GM21423 (cell line): ENCODE results near the gene MACROD2.
"Not testable (repeated sequence)": the region's sequence is repeated elsewhere in the genome, so short reads cannot be mapped to it uniquely, and the experiment has no call there.

Experiments used
- ATAC-seq: cut with Tn5 transposase; IDR thresholded peaks from one replicate; pipeline ENCODE4 v1.9.1; 2021; ENCODE audit warnings: mild to moderate bottlenecking, moderate library complexity; ENCODE audit not compliant: unreplicated experiment

Gene MACROD2

GRCh38 chr20:15359056-15359455 is 1363.7 kb downstream of the MACROD2 start:
- ATAC-seq: no peak

GRCh38 chr20:15362849-15363248 is 1367.5 kb downstream of the MACROD2 start:
- no peak for ATAC-seq

GRCh38 chr20:15364781-15365180 is 1369.5 kb downstream of the MACROD2 start:
- ATAC-seq: no peak

- no peak for ATAC-seq
Measured at GRCh38 chr20:15370370-15370769, 1375.1 kb downstream of the MACROD2 start.

GRCh38 chr20:15374682-15375081 is 1379.4 kb downstream of the MACROD2 start:
- no peak for ATAC-seq

GRCh38 chr20:15375836-15376235 is 1380.5 kb downstream of the MACROD2 start:
- no peak for ATAC-seq

GRCh38 chr20:15377603-15378002 is 1382.3 kb downstream of the MACROD2 start:
- ATAC-seq: not testable (repeated sequence)

- ATAC-seq: no peak
Measured at GRCh38 chr20:15378151-15378550, 1382.8 kb downstream of the MACROD2 start.

- no peak for ATAC-seq
Measured at GRCh38 chr20:15379681-15380296, 1384.5 kb downstream of the MACROD2 start.

GRCh38 chr20:15380770-15381169 is 1385.5 kb downstream of the MACROD2 start:
- no peak for ATAC-seq

GRCh38 chr20:15387228-15387627 is 1391.9 kb downstream of the MACROD2 start:
- no peak for ATAC-seq

GRCh38 chr20:15395457-15395856 is 1400.1 kb downstream of the MACROD2 start:
- no peak for ATAC-seq

GRCh38 chr20:15396026-15396425 is 1400.7 kb downstream of the MACROD2 start:
- no peak for ATAC-seq

GRCh38 chr20:15396900-15397299 is 1401.6 kb downstream of the MACROD2 start:
- no peak for ATAC-seq

GRCh38 chr20:15399781-15400180 is 1404.5 kb downstream of the MACROD2 start:
- ATAC-seq: no peak

GRCh38 chr20:15406072-15406471 is 1410.8 kb downstream of the MACROD2 start:
- no peak for ATAC-seq

GRCh38 chr20:15411781-15412180 is 1416.5 kb downstream of the MACROD2 start:
- ATAC-seq: no peak

- ATAC-seq: no peak
Measured at GRCh38 chr20:15415908-15416307, 1420.6 kb downstream of the MACROD2 start.

- no peak for ATAC-seq
Measured at GRCh38 chr20:15419856-15420255, 1424.5 kb downstream of the MACROD2 start.

- ATAC-seq: no peak
Measured at GRCh38 chr20:15422966-15423365, 1427.7 kb downstream of the MACROD2 start.

- no peak for ATAC-seq
Measured at GRCh38 chr20:15439551-15439950, 1444.2 kb downstream of the MACROD2 start.

GRCh38 chr20:15440049-15440820 is 1444.9 kb downstream of the MACROD2 start:
- ATAC-seq: no peak
